ENCODE data around the gene HIVEP2. TPM values are rescaled to one million over a fixed set of nuclear protein-coding genes. Genes with fewer than 3 reads are reported as not detected.

The HIVEP2 gene
- total RNA-seq, 2 donors from 2014 or later: 1.7 to 2.4 TPM

DNA sequence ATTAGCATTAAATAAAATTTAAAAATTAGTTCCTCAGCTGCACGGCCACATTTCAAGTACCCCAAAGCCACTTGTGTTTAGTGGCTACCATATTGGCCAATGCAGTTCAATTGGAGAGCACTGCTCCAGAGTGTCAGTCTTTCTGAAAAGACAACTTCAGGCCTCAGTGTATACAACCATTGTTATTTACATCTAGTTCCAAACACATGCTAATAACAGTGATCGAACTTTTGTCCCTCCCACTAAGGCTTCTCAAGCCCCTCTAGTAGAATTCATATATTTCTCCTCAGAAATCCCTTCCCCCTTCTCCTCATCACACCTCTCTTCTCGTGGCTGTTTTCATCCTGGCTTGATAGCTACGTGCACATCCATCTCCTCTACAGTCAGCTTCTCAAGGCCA is 32.9 kb downstream of the HIVEP2 start:
- Mint-ChIP-seq H3K36me3 (ENCODE audit: low read depth) (peaks cover 5% of the 10 kb centered on the region), H3K9me3 (peaks cover 9% of the 10 kb centered on the region), H3K27ac (no peak overlapping the region), H3K4me3 (no peak overlapping the region), H3K27me3 (ENCODE audit: insufficient read depth) (peaks cover 3% of the 10 kb centered on the region), H3K4me1 (peaks cover 14% of the 10 kb centered on the region)
- H3K36me3 ChIP-seq (ENCODE audit: control insufficient read depth, insufficient read depth, low read length): no peaks in the 10 kb centered on the region
- no peak overlapping the region for H3K27ac ChIP-seq (ENCODE audit: low read depth, low read length)
- no peak overlapping the region for H3K9ac ChIP-seq (ENCODE audit: extremely low read depth, low read length, poor library complexity, severe bottlenecking)
- peaks cover 5% of the 10 kb centered on the region for H3K4me1 ChIP-seq (ENCODE audit: control insufficient read depth, insufficient read depth, low read length)
- DNase-seq: no peak
- no peaks in the 10 kb centered on the region for H3K27me3 ChIP-seq (ENCODE audit: control insufficient read depth, insufficient read depth, low read length, poor library complexity, severe bottlenecking)
- H3K4me3 ChIP-seq (ENCODE audit: low read length): no peak overlapping the region
- TF ChIP-seq, protein P1, sequence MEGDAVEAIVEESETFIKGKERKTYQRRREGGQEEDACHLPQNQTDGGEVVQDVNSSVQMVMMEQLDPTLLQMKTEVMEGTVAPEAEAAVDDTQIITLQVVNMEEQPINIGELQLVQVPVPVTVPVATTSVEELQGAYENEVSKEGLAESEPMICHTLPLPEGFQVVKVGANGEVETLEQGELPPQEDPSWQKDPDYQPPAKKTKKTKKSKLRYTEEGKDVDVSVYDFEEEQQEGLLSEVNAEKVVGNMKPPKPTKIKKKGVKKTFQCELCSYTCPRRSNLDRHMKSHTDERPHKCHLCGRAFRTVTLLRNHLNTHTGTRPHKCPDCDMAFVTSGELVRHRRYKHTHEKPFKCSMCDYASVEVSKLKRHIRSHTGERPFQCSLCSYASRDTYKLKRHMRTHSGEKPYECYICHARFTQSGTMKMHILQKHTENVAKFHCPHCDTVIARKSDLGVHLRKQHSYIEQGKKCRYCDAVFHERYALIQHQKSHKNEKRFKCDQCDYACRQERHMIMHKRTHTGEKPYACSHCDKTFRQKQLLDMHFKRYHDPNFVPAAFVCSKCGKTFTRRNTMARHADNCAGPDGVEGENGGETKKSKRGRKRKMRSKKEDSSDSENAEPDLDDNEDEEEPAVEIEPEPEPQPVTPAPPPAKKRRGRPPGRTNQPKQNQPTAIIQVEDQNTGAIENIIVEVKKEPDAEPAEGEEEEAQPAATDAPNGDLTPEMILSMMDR (conservative IDR thresholded peaks at IDR 0.05): no peak
- 67 to 88% methylated on average over 4 of the region's 4 CpGs for WGBS, 2 experiments (ENCODE audit: insufficient coverage in 1 of 2, insufficient read length in 1 of 2)
- no peaks in the 10 kb centered on the region for H3K9me3 ChIP-seq (ENCODE audit: control insufficient read depth, low read length)

DNA sequence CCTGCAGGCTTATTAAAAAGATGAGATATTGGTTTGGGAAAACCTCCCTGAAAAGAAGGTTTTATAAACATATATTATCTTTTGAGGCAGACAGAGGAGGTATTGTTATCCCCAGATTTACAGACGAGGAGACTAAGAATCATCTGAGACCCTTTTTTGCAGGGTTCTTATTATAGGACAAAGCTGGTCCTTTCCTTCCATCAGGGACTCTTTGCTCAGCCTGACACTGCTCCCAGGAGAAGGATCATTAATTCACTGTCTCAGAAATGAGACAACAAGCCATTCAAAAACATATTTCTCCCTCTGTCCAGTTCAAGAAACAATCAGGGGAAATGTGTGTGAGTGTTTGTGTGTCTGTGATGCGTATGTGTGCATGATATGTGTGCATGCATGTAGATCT is 33.5 kb downstream of the HIVEP2 start:
- Histone ChIP-seq H3K36me3 (ENCODE audit: control insufficient read depth, insufficient read depth, low read length) (no peaks in the 10 kb centered on the region), H3K9ac (ENCODE audit: extremely low read depth, low read length, poor library complexity, severe bottlenecking) (no peak overlapping the region), H3K9me3 (ENCODE audit: control insufficient read depth, low read length) (no peaks in the 10 kb centered on the region), H3K27me3 (ENCODE audit: control insufficient read depth, insufficient read depth, low read length, poor library complexity, severe bottlenecking) (no peaks in the 10 kb centered on the region), H3K4me1 (ENCODE audit: control insufficient read depth, insufficient read depth, low read length) (peaks cover 5% of the 10 kb centered on the region), H3K27ac (ENCODE audit: low read depth, low read length) (no peak overlapping the region), H3K4me3 (ENCODE audit: low read length) (no peak overlapping the region)
- DNase-seq: no peak
- Mint-ChIP-seq H3K36me3 (ENCODE audit: low read depth) (peaks cover 5% of the 10 kb centered on the region), H3K4me1 (peaks cover 14% of the 10 kb centered on the region), H3K27me3 (ENCODE audit: insufficient read depth) (peaks cover 3% of the 10 kb centered on the region), H3K4me3 (no peak overlapping the region), H3K9me3 (peaks cover 9% of the 10 kb centered on the region), H3K27ac (no peak overlapping the region)
- TF ChIP-seq, protein P1 (conservative IDR thresholded peaks at IDR 0.05): no peak
- 92 to 100% methylated on average over 1 to 2 of the region's 2 CpGs for WGBS, 2 experiments (ENCODE audit: insufficient coverage in 1 of 2, insufficient read length in 1 of 2)

DNA sequence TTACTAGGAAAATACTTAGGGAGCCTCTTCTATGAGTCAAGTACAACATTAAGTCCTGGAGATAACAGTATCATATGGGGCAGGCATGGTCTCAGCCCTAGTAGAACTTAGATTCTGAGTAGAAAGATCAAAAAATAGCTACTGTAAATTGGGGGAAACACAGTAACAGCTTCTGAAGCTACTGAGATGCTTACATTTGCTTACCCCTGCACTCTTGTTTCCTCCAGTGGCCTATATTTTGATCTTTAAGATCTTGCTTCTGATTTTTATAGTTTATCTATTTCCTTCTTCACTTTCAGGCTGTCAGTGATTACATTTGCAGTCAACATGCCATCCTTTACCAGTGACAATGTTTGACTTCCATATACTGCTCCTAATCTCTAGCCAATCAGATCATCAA is 35.3 kb downstream of the HIVEP2 start:
- H3K27ac Mint-ChIP-seq: no peak overlapping the region
- TF ChIP-seq, protein P1 (conservative IDR thresholded peaks at IDR 0.05): no peak
- peaks cover 3% of the 10 kb centered on the region for H3K27me3 Mint-ChIP-seq (ENCODE audit: insufficient read depth)
- no peaks in the 10 kb centered on the region for H3K36me3 ChIP-seq (ENCODE audit: control insufficient read depth, insufficient read depth, low read length)
- H3K9me3 Mint-ChIP-seq: peaks cover 9% of the 10 kb centered on the region
- DNase-seq: no peak
- H3K36me3 Mint-ChIP-seq (ENCODE audit: low read depth): peaks cover 5% of the 10 kb centered on the region
- no peaks in the 10 kb centered on the region for H3K27me3 ChIP-seq (ENCODE audit: control insufficient read depth, insufficient read depth, low read length, poor library complexity, severe bottlenecking)
- H3K9me3 ChIP-seq (ENCODE audit: control insufficient read depth, low read length): no peaks in the 10 kb centered on the region
- H3K9ac ChIP-seq (ENCODE audit: extremely low read depth, low read length, poor library complexity, severe bottlenecking): no peak overlapping the region
- H3K4me3 Mint-ChIP-seq: no peak overlapping the region
- no peak overlapping the region for H3K4me3 ChIP-seq (ENCODE audit: low read length)
- no peak overlapping the region for H3K27ac ChIP-seq (ENCODE audit: low read depth, low read length)
- peaks cover under 1% of the 10 kb centered on the region for H3K4me1 Mint-ChIP-seq
- peaks cover under 1% of the 10 kb centered on the region for H3K4me1 ChIP-seq (ENCODE audit: control insufficient read depth, insufficient read depth, low read length)

Measured in endodermal cell (in vitro differentiated cells).